HepG2 (cell line): Measurements from ENCODE around the gene HEATR5B. TPM values are rescaled to one million over a fixed set of nuclear protein-coding genes. Genes with fewer than 3 reads are reported as not detected.

Experiments used
- BATF2 ChIP-seq: sonication (generic); formaldehyde crosslinking; IDR thresholded peaks from 2 replicates; pipeline ENCODE4 v1.8.0; 2022; ENCODE audit warnings: mild to moderate bottlenecking, missing genetic modification reagents, moderate library complexity
- ETV6 ChIP-seq: sonication (generic); formaldehyde crosslinking; conservative IDR thresholded peaks from 2 replicates; pipeline ENCODE4 v1.4.0; 2020; ENCODE audit warnings: missing genetic modification reagents
- HMG20A ChIP-seq: IDR thresholded peaks from 2 replicates; pipeline ENCODE4 v1.6.1; 2016; ENCODE audit warnings: borderline replicate concordance
- KDM1A ChIP-seq: IDR thresholded peaks from 2 replicates; pipeline ENCODE4 v1.6.1; 2016; ENCODE audit warnings: missing compliant biosample characterization
- KDM3A ChIP-seq: IDR thresholded peaks from 2 replicates; pipeline ENCODE4 v1.6.1; 2018; ENCODE audit warnings: low read depth, missing compliant biosample characterization
- LBX2 ChIP-seq: sonication (generic); formaldehyde crosslinking; IDR thresholded peaks from 2 replicates; pipeline ENCODE4 v1.5.0; 2020; ENCODE audit warnings: missing genetic modification reagents, mild to moderate bottlenecking, borderline replicate concordance
- MAFG ChIP-seq: sonication (generic); formaldehyde crosslinking; IDR thresholded peaks from 2 replicates; pipeline ENCODE4 v1.5.1; 2020; ENCODE audit warnings: mild to moderate bottlenecking, missing genetic modification reagents
- MIER3 ChIP-seq: IDR thresholded peaks from 2 replicates; pipeline ENCODE4 v1.6.1; 2016; ENCODE audit warnings: missing compliant biosample characterization, borderline replicate concordance
- SNAI1 ChIP-seq: sonication (generic); formaldehyde crosslinking; IDR thresholded peaks from 2 replicates; pipeline ENCODE4 v1.5.0; 2020; ENCODE audit warnings: mild to moderate bottlenecking, missing genetic modification reagents, borderline replicate concordance
- YEATS4 ChIP-seq: sonication (generic); formaldehyde crosslinking; IDR thresholded peaks from 2 replicates; pipeline ENCODE4 v1.4.0; 2020; ENCODE audit warnings: missing genetic modification reagents, borderline replicate concordance
- ZMAT3 ChIP-seq: sonication (generic); formaldehyde crosslinking; conservative IDR thresholded peaks from 2 replicates; pipeline ENCODE4 v1.7.0; 2021; ENCODE audit warnings: missing genetic modification reagents
- ZNF253 ChIP-seq: sonication (generic); formaldehyde crosslinking; IDR thresholded peaks from 2 replicates; pipeline ENCODE4 v1.8.0; 2022; ENCODE audit warnings: mild to moderate bottlenecking, missing genetic modification reagents, borderline replicate concordance
- ZNF275 ChIP-seq: sonication (generic); formaldehyde crosslinking; IDR thresholded peaks from 2 replicates; pipeline ENCODE4 v1.8.0; 2022; ENCODE audit warnings: missing genetic modification reagents, mild to moderate bottlenecking, inconsistent platforms, borderline replicate concordance
- ZNF276 ChIP-seq: sonication (generic); formaldehyde crosslinking; IDR thresholded peaks from 2 replicates; pipeline ENCODE4 v1.4.0; 2020; ENCODE audit warnings: mild to moderate bottlenecking, low read depth, missing genetic modification reagents
- ZNF512B ChIP-seq: sonication (generic); formaldehyde crosslinking; IDR thresholded peaks from 2 replicates; pipeline ENCODE4 v1.5.1; 2020; ENCODE audit warnings: missing genetic modification reagents, mild to moderate bottlenecking, borderline replicate concordance
- ZNF556 ChIP-seq: sonication (generic); formaldehyde crosslinking; IDR thresholded peaks from 2 replicates; pipeline ENCODE4 v1.4.0; 2020; ENCODE audit warnings: mild to moderate bottlenecking, missing genetic modification reagents, borderline replicate concordance
- ZNF569 ChIP-seq: sonication (generic); formaldehyde crosslinking; IDR thresholded peaks from 2 replicates; pipeline ENCODE4 v1.5.0; 2020; ENCODE audit warnings: mild to moderate bottlenecking, missing genetic modification reagents, moderate library complexity, borderline replicate concordance
- ZSCAN20 ChIP-seq: sonication (generic); formaldehyde crosslinking; IDR thresholded peaks from 2 replicates; pipeline ENCODE4 v1.4.0; 2020; ENCODE audit warnings: missing genetic modification reagents, mild to moderate bottlenecking, borderline replicate concordance
- polyA plus RNA-seq, 8 experiments: library from polyadenylated mRNA; depleted of rRNA in 3 of 8; stranded (reverse) in 7 of 8; unstranded in 1 of 8; fragments of >200 nt; fragmentation: Illumina TruSeq in 4 of 8; extraction: Trizol in 4 of 8; gene quantifications; 2 replicates each; pipeline versions ENCODE4 v1.2.1 to v1.2.3, GENCODE V29; 2011 to 2016; ENCODE audit warnings: low read depth in 4 of 8, missing spikeins in 1 of 8, mixed read lengths in 1 of 8; ENCODE audit not compliant: insufficient read depth in 1 of 8
- total RNA-seq, 5 experiments: library from RNA; depleted of rRNA; stranded (reverse); fragments of >200 nt; fragmentation: Illumina TruSeq; extraction: Trizol; gene quantifications; 2 replicates each; pipeline ENCODE4 v1.2.3, GENCODE V29; 2016; ENCODE audit warnings: low read depth in 1 of 5

The HEATR5B gene
- total and polyA plus RNA-seq, 2 of the 13 experiments (the other 11 are each of a cell fraction or from before 2014, with no cell fraction given): 12.7 to 16.3 TPM

GRCh38 chr2:37083873-37084794, at the start of gene HEATR5B, which contains the start of gene GPATCH11 (continued):
- TF ChIP-seq KDM3A (CRISPR knock-in tag) (peak; percentile 52; the same call in 1 of the 2 replicates), YEATS4 (CRISPR knock-in tag) (peak; percentile 97), ETV6 (CRISPR knock-in tag) (peak; percentile 14; the same call in 1 of the 2 replicates), MAFG (CRISPR knock-in tag) (no peak), ZSCAN20 (peak; percentile 70; the same call in 1 of the 2 replicates), ZNF569 (CRISPR knock-in tag) (no peak), ZNF253 (CRISPR knock-in tag) (no peak), LBX2 (CRISPR knock-in tag) (peak; percentile 65; the same call in 1 of the 2 replicates), KDM1A (CRISPR knock-in tag) (no peak), ZMAT3 (0 out of 2 replicates have a peak, but pooled peaks have one; percentile 49), BATF2 (CRISPR knock-in tag) (peak; percentile 31; the same call in 1 of the 2 replicates), MIER3 (CRISPR knock-in tag) (peak; percentile 45; the same call in 1 of the 2 replicates), ZNF275 (CRISPR knock-in tag) (peak; percentile 96), ZNF556 (CRISPR knock-in tag) (no peak; the same call in 1 of the 2 replicates), HMG20A (CRISPR knock-in tag) (0 out of 2 replicates have a peak, but pooled peaks have one; percentile 27), ZNF512B (CRISPR knock-in tag) (no peak), SNAI1 (CRISPR knock-in tag) (peak; percentile 97; the same call in 1 of the 2 replicates), ZNF276 (peak; percentile 65; the same call in 1 of the 2 replicates)
